Glutamatergic neuron (in vitro differentiated cells): Measurements from ENCODE around the gene ATG5. TPM values are rescaled to one million over a fixed set of nuclear protein-coding genes. Genes with fewer than 3 reads are reported as not detected.
"Not testable (repeated sequence)": the region's sequence is repeated elsewhere in the genome, so short reads cannot be mapped to it uniquely, and the experiment has no call there.

Source experiments
- DNase-seq: peaks from one replicate; pipeline ENCODE4 v3.0.0; 2022
- H3K27ac Mint-ChIP-seq: one replicate; pipeline ENCODE4 v1.8.0; 2020; ENCODE audit warnings: mild to moderate bottlenecking, mixed read lengths, inconsistent platforms; ENCODE audit not compliant: unreplicated experiment
- H3K27me3 Mint-ChIP-seq: one replicate; pipeline ENCODE4 v1.8.0; 2020; ENCODE audit warnings: mild to moderate bottlenecking, moderate library complexity, mixed read lengths, inconsistent platforms; ENCODE audit not compliant: unreplicated experiment
- H3K36me3 Mint-ChIP-seq: one replicate; pipeline ENCODE4 v1.8.0; 2020; ENCODE audit warnings: mild to moderate bottlenecking, mixed read lengths, inconsistent platforms; ENCODE audit not compliant: unreplicated experiment
- H3K4me1 Mint-ChIP-seq: one replicate; pipeline ENCODE4 v1.8.0; 2020; ENCODE audit warnings: mild to moderate bottlenecking, low read depth, mixed read lengths, inconsistent platforms; ENCODE audit not compliant: unreplicated experiment
- H3K4me3 Mint-ChIP-seq: one replicate; pipeline ENCODE4 v1.8.0; 2020; ENCODE audit warnings: mild to moderate bottlenecking, mixed read lengths, inconsistent platforms; ENCODE audit not compliant: unreplicated experiment
- H3K9me3 Mint-ChIP-seq: one replicate; pipeline ENCODE4 v1.8.0; 2020; ENCODE audit warnings: mild to moderate bottlenecking, moderate library complexity, mixed read lengths, inconsistent platforms; ENCODE audit not compliant: unreplicated experiment
- CTCF ChIP-seq: fragments of 200-600 bp; sonication (generic); IDR thresholded peaks from one replicate; pipeline ENCODE4 v1.5.0; 2021; ENCODE audit not compliant: partially characterized antibody, unreplicated experiment
- total RNA-seq: library from RNA; stranded (reverse); fragmentation: NEBNext Ultra II Directional; extraction: Animal tissue kit (Norgen Biotek cat#: 25700); gene quantifications from one replicate; pipeline ENCODE4 v1.2.1, GENCODE V29; 2021; ENCODE audit not compliant: unreplicated experiment

ATG5 gene
- total RNA-seq, 1 donor from 2014 or later, result 24.8 TPM

DNA sequence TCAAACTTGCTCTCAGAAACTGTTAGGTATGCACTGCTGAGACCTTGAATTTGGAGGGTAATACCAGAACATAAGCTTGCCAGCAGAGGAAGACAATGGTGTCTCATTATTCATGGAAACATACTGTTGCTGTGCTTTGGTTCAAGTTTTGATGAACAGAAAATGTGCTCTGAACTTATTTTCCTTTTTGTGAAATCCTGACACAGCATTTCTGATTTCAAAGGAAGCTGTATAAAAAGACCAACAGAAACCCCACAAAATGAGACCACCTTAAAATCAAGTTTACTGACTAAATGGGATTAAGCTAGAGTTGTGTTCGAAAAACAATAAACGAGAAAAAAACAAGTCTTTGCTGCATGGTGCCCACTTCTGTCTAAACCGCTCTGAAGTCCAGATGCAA, 169.1 kb downstream of the ATG5 start:
- peaks cover 2% of the 10 kb centered on the region for H3K4me1 Mint-ChIP-seq
- no peaks in the 10 kb centered on the region for H3K9me3 Mint-ChIP-seq
- DNase-seq, result no peak
- H3K36me3 Mint-ChIP-seq, result no peaks in the 10 kb centered on the region
- TF ChIP-seq CTCF, result no peak
- H3K27me3 Mint-ChIP-seq, result peaks cover 2% of the 10 kb centered on the region
- H3K4me3 Mint-ChIP-seq, result no peak overlapping the region
- H3K27ac Mint-ChIP-seq, result no peak overlapping the region

- Mint-ChIP-seq H3K4me1 (peaks cover 2% of the 10 kb centered on the region), H3K27ac (no peak overlapping the region), H3K36me3 (no peaks in the 10 kb centered on the region), H3K27me3 (peaks cover 2% of the 10 kb centered on the region), H3K9me3 (no peaks in the 10 kb centered on the region), H3K4me3 (no peak overlapping the region)
- no peak for TF ChIP-seq CTCF
- no peak for DNase-seq
Observed at GRCh38 chr6:106155219-106155830, 170.2 kb downstream of the ATG5 start.

- no peak for TF ChIP-seq CTCF
- Mint-ChIP-seq H3K9me3 (no peaks in the 10 kb centered on the region), H3K27ac (no peak overlapping the region), H3K36me3 (no peaks in the 10 kb centered on the region), H3K27me3 (peaks cover 2% of the 10 kb centered on the region), H3K4me1 (peaks cover 2% of the 10 kb centered on the region), H3K4me3 (no peak overlapping the region)
- DNase-seq, result no peak
Observed at GRCh38 chr6:106154326-106154725, 171.2 kb downstream of the ATG5 start.

GRCh38 chr6:106152952-106153351, 172.6 kb downstream of the ATG5 start:
- Mint-ChIP-seq H3K4me3 (no peak overlapping the region), H3K27me3 (peaks cover 2% of the 10 kb centered on the region), H3K4me1 (peaks cover 2% of the 10 kb centered on the region), H3K9me3 (no peaks in the 10 kb centered on the region), H3K36me3 (no peaks in the 10 kb centered on the region), H3K27ac (no peak overlapping the region)
- no peak for DNase-seq
- no peak for TF ChIP-seq CTCF

DNA sequence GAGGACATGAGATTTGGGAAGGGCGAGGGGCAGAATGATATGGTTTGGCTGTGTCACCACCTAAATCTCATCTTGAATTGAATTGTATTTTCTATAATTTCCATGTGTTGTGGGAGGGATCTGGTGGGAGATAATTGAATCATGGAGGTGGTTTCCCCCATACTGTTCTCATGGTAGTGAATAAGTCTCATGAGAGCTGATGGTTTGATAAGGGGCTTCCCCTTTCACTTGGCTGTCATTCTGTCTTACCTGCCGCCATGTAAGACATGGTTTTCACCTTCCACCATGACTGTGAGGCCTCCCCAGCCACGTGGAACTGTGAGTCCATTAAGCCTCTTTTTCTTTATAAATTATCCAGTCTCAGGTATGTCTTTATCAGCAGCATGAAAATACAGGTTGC, 173.1 kb downstream of the ATG5 start:
- H3K27me3 Mint-ChIP-seq, H3K27ac Mint-ChIP-seq, H3K9me3 Mint-ChIP-seq, H3K4me3 Mint-ChIP-seq, H3K36me3 Mint-ChIP-seq, H3K4me1 Mint-ChIP-seq, DNase-seq: not testable (repeated sequence)
